ENCODE data around the gene GPR65.
"Not testable (repeated sequence)": the region's sequence is repeated elsewhere in the genome, so short reads cannot be mapped to it uniquely, and the experiment has no call there.

Gene GPR65

GRCh38 chr14:88002421-88003075 lies 2.4 kb upstream of the GPR65 start:
- DNase-seq (ENCODE audit: low read depth): no peak
- H3K4me3 ChIP-seq (ENCODE audit: low read depth, low read length): no peak overlapping the region

GRCh38 chr14:88003425-88003824 lies 1.5 kb upstream of the GPR65 start:
- DNase-seq (ENCODE audit: low read depth): no peak
- H3K4me3 ChIP-seq (ENCODE audit: low read depth, low read length): no peak overlapping the region

GRCh38 chr14:88004506-88005036 lies 364 bp upstream of the GPR65 start:
- H3K4me3 ChIP-seq (ENCODE audit: low read depth, low read length): no peak overlapping the region
- no peak for DNase-seq (ENCODE audit: low read depth)

- no peak overlapping the region for H3K4me3 ChIP-seq (ENCODE audit: low read depth, low read length)
Measured at GRCh38 chr14:88005978-88006851, 1.3 kb downstream of the GPR65 start.

GRCh38 chr14:88007608-88008007 lies 2.7 kb downstream of the GPR65 start:
- no peak for DNase-seq (ENCODE audit: low read depth)
- no peak overlapping the region for H3K4me3 ChIP-seq (ENCODE audit: low read depth, low read length)

More at GRCh38 chr14:88005978-88006851, 1.3 kb downstream of the GPR65 start:
- no peak for DNase-seq (ENCODE audit: low read depth)

- no peak overlapping the region for H3K4me3 ChIP-seq (ENCODE audit: low read depth, low read length)
- no peak for DNase-seq (ENCODE audit: low read depth)
Measured at GRCh38 chr14:88008039-88008742, 3.3 kb downstream of the GPR65 start.

- no peak overlapping the region for H3K4me3 ChIP-seq (ENCODE audit: low read depth, low read length)
- no peak for DNase-seq (ENCODE audit: low read depth)
Measured at GRCh38 chr14:88009486-88009885, 4.6 kb downstream of the GPR65 start.

- H3K4me3 ChIP-seq (ENCODE audit: low read depth, low read length): no peak overlapping the region
- no peak for DNase-seq (ENCODE audit: low read depth)
Measured at GRCh38 chr14:88010331-88010730, 5.4 kb downstream of the GPR65 start.

- no peak for DNase-seq (ENCODE audit: low read depth)
- H3K4me3 ChIP-seq (ENCODE audit: low read depth, low read length): no peak overlapping the region
Measured at GRCh38 chr14:88012495-88012894, 7.6 kb downstream of the GPR65 start.

GRCh38 chr14:88013750-88014349 lies 8.9 kb downstream of the GPR65 start:
- H3K4me3 ChIP-seq (ENCODE audit: low read depth, low read length): no peak overlapping the region
- DNase-seq (ENCODE audit: low read depth): peak; percentile 27

- DNase-seq (ENCODE audit: low read depth): no peak
- H3K4me3 ChIP-seq (ENCODE audit: low read depth, low read length): no peak overlapping the region
Measured at GRCh38 chr14:88016768-88017167, 11.8 kb downstream of the GPR65 start.

- no peak overlapping the region for H3K4me3 ChIP-seq (ENCODE audit: low read depth, low read length)
- DNase-seq (ENCODE audit: low read depth): no peak
Measured at GRCh38 chr14:88017535-88017934, 12.6 kb downstream of the GPR65 start.

GRCh38 chr14:88023658-88024187 lies 18.8 kb downstream of the GPR65 start:
- no peak for DNase-seq (ENCODE audit: low read depth)
- H3K4me3 ChIP-seq (ENCODE audit: low read depth, low read length): no peak overlapping the region

- DNase-seq (ENCODE audit: low read depth): not testable (repeated sequence)
Measured at GRCh38 chr14:88024252-88025086, 19.5 kb downstream of the GPR65 start.

GRCh38 chr14:88025313-88025712 lies 20.4 kb downstream of the GPR65 start:
- no peak for DNase-seq (ENCODE audit: low read depth)

More at GRCh38 chr14:88024252-88025086, 19.5 kb downstream of the GPR65 start:
- not testable (repeated sequence) for H3K4me3 ChIP-seq (ENCODE audit: low read depth, low read length)

GRCh38 chr14:88026890-88027289 lies 22.0 kb downstream of the GPR65 start:
- no peak overlapping the region for H3K4me3 ChIP-seq (ENCODE audit: low read depth, low read length)
- DNase-seq (ENCODE audit: low read depth): no peak

More at GRCh38 chr14:88025313-88025712, 20.4 kb downstream of the GPR65 start:
- no peak overlapping the region for H3K4me3 ChIP-seq (ENCODE audit: low read depth, low read length)

- DNase-seq (ENCODE audit: low read depth): no peak
- no peak overlapping the region for H3K4me3 ChIP-seq (ENCODE audit: low read depth, low read length)
Measured at GRCh38 chr14:88029500-88029899, 24.6 kb downstream of the GPR65 start.

GRCh38 chr14:88030079-88030478 lies 25.1 kb downstream of the GPR65 start:
- no peak for DNase-seq (ENCODE audit: low read depth)
- H3K4me3 ChIP-seq (ENCODE audit: low read depth, low read length): no peak overlapping the region

Measured in skeletal muscle cell (primary cell).